Measurements from ENCODE around the gene OR2T8. TPM values are rescaled to one million over a fixed set of nuclear protein-coding genes. Genes with fewer than 3 reads are reported as not detected.

The OR2T8 gene
- total RNA-seq, 1 experiment from 2014 or later: not detected

GRCh38 chr1:247905181-247905580, 14.9 kb upstream of the OR2T8 start:
- Histone ChIP-seq H3K27ac (no peak overlapping the region), H3K4me1 (replicated peaks; ENCODE audit: insufficient read depth) (no peaks in the 10 kb centered on the region), H3K9me3 (ENCODE audit: insufficient read depth, low read depth) (no peaks in the 10 kb centered on the region), H3K4me3 (no peak overlapping the region), H3K9me2 (ENCODE audit: insufficient read depth) (no peaks in the 10 kb centered on the region), H4K20me1 (ENCODE audit: insufficient read depth) (no peaks in the 10 kb centered on the region), H3K4me2 (no peak overlapping the region), H3K79me2 (ENCODE audit: low read depth) (no peaks in the 10 kb centered on the region), H2AFZ (no peak overlapping the region), H3K27me3 (ENCODE audit: insufficient read depth, low read depth) (no peaks in the 10 kb centered on the region), H3K36me3 (ENCODE audit: low read depth) (no peaks in the 10 kb centered on the region), H3F3A (ENCODE audit: insufficient read depth, low read depth) (no peaks in the 10 kb centered on the region)
- no peak for DNase-seq
- CTCF ChIA-PET: no interaction called here
- BruUV-seq (replicated peaks): no TSS peak
- TF ChIP-seq EZH2 (IDR thresholded peaks at IDR 0.05; ENCODE audit: low read depth) (no peak), CTCF (conservative IDR thresholded peaks at IDR 0.05) (no peak)
- intact Hi-C loops (cut with micrococcal nuclease; ENCODE audit: unreplicated experiment): no loop called here
- POLR2A ChIA-PET (ENCODE audit: unreplicated experiment): no interaction called here

GRCh38 chr1:247905910-247906503, 14.0 kb upstream of the OR2T8 start:
- no peaks in the 10 kb centered on the region for H3K9me3 ChIP-seq (ENCODE audit: insufficient read depth, low read depth)
- H3K79me2 ChIP-seq (ENCODE audit: low read depth): no peaks in the 10 kb centered on the region
- H3K27me3 ChIP-seq (ENCODE audit: insufficient read depth, low read depth): no peaks in the 10 kb centered on the region
- no TSS peak for BruUV-seq (replicated peaks)
- H3K4me3 ChIP-seq: no peak overlapping the region
- CTCF ChIA-PET: no interaction called here
- H2AFZ ChIP-seq: no peak overlapping the region
- intact Hi-C loops (cut with micrococcal nuclease; ENCODE audit: unreplicated experiment): no loop called here
- no peaks in the 10 kb centered on the region for H3F3A ChIP-seq (ENCODE audit: insufficient read depth, low read depth)
- H3K36me3 ChIP-seq (ENCODE audit: low read depth): no peaks in the 10 kb centered on the region
- H3K4me2 ChIP-seq: no peak overlapping the region
- H3K4me1 ChIP-seq (replicated peaks; ENCODE audit: insufficient read depth): no peaks in the 10 kb centered on the region
- POLR2A ChIA-PET (ENCODE audit: unreplicated experiment): no interaction called here
- H3K9me2 ChIP-seq (ENCODE audit: insufficient read depth): no peaks in the 10 kb centered on the region
- no peaks in the 10 kb centered on the region for H4K20me1 ChIP-seq (ENCODE audit: insufficient read depth)
- TF ChIP-seq EZH2 (IDR thresholded peaks at IDR 0.05; ENCODE audit: low read depth): no peak
- no peak for TF ChIP-seq CTCF (conservative IDR thresholded peaks at IDR 0.05)
- DNase-seq: no peak
- no peak overlapping the region for H3K27ac ChIP-seq

GRCh38 chr1:247906504-247907047, 13.5 kb upstream of the OR2T8 start:
- H3K4me3 ChIP-seq: no peak overlapping the region

More at GRCh38 chr1:247906504-247907047, 13.5 kb upstream of the OR2T8 start:
- no TSS peak for BruUV-seq (replicated peaks)
- Histone ChIP-seq H3K4me2 (no peak overlapping the region), H3K79me2 (ENCODE audit: low read depth) (no peaks in the 10 kb centered on the region), H3K27ac (no peak overlapping the region), H3K9me3 (ENCODE audit: insufficient read depth, low read depth) (no peaks in the 10 kb centered on the region), H3K4me1 (replicated peaks; ENCODE audit: insufficient read depth) (no peaks in the 10 kb centered on the region), H3K36me3 (ENCODE audit: low read depth) (no peaks in the 10 kb centered on the region), H3K9me2 (ENCODE audit: insufficient read depth) (no peaks in the 10 kb centered on the region), H3F3A (ENCODE audit: insufficient read depth, low read depth) (no peaks in the 10 kb centered on the region), H3K27me3 (ENCODE audit: insufficient read depth, low read depth) (no peaks in the 10 kb centered on the region), H2AFZ (no peak overlapping the region), H4K20me1 (ENCODE audit: insufficient read depth) (no peaks in the 10 kb centered on the region)
- TF ChIP-seq EZH2 (IDR thresholded peaks at IDR 0.05; ENCODE audit: low read depth) (no peak), CTCF (conservative IDR thresholded peaks at IDR 0.05) (no peak)
- DNase-seq: peak in 1 of 2 experiments; percentile 65
- intact Hi-C loops (cut with micrococcal nuclease; ENCODE audit: unreplicated experiment): no loop called here
- CTCF ChIA-PET: no interaction called here
- POLR2A ChIA-PET (ENCODE audit: unreplicated experiment): no interaction called here
